Hepatocyte (in vitro differentiated cells): ENCODE measurements around the gene MSI1.

ENCODE experiments used
- CTCF ChIP-seq: fragments of 200-600 bp; sonication (generic); IDR thresholded peaks from 2 replicates; pipeline ENCODE4 v1.5.1; 2016; ENCODE audit warnings: antibody characterized with exemption, mild to moderate bottlenecking; ENCODE audit not compliant: poor library complexity
- EZH2phosphoT487 ChIP-seq: fragments of 200-600 bp; sonication (generic); IDR thresholded peaks from one replicate; pipeline ENCODE4 v1.6.1; 2018; ENCODE audit warnings: antibody characterized with exemption, mild to moderate bottlenecking, low read depth, moderate library complexity; ENCODE audit not compliant: unreplicated experiment, severe bottlenecking

- TF ChIP-seq CTCF: no peak
- TF ChIP-seq EZH2phosphoT487: no peak
Observed at GRCh38 chr12:120376934-120377572, 8.1 kb upstream of the MSI1 start.
